HCT116 (cell line): Measurements from ENCODE around the gene EMC10. TPM values are rescaled to one million over a fixed set of nuclear protein-coding genes. Genes with fewer than 3 reads are reported as not detected.

Experiments
- ATAC-seq: fragments of 200-7000 bp; cut with Tn5 transposase; 2 replicates; pipeline ENCODE4 v1.9.1; 2020; ENCODE audit warnings: mild to moderate bottlenecking, moderate library complexity
- BruUV-seq: library from RNA; stranded (reverse); fragments of 400-500 nt; replicated peaks from 2 replicates; lab custom pipeline; 2021; lab: Mats Ljungman, UMichigan
- CTCF ChIA-PET: fragments of 300-600 bp; sonication (Branson Sonifier 250); formaldehyde crosslinking; loops from one replicate; lab custom pipeline; 2021; ENCODE audit warnings: antibody characterized with exemption; lab: Charles Lee
- POLR2A ChIA-PET: fragments of 300-600, 350-600 bp; sonication (Branson Sonifier 250); formaldehyde crosslinking; loops from one replicate; lab custom pipeline; 2021; ENCODE audit warnings: antibody characterized with exemption; lab: Charles Lee
- RAD21 ChIA-PET, 2 experiments: fragments of 300-600 bp; sonication (Branson Sonifier 250); formaldehyde crosslinking; loops; one replicate each; lab custom pipeline; 2023; ENCODE audit warnings: low total read pairs in 2 of 2; ENCODE audit not compliant: uncharacterized antibody in 2 of 2, unreplicated experiment in 2 of 2, low non-redundant PET in 1 of 2; lab: Charles Lee
- DNase-seq: peaks from one replicate; pipeline ENCODE4 v3.0.0-alpha.2; 2010; ENCODE audit warnings: low read depth, low spot score
- H2AFZ ChIP-seq: fragments of 200-600 bp; shearing (Covaris generic), sonication (generic); 2 replicates; pipeline ENCODE4 v1.6.1; 2017; ENCODE audit warnings: low read depth, mixed run types, mixed read lengths, antibody characterized with exemption, low read length; ENCODE audit not compliant: poor library complexity, severe bottlenecking
- H3K27ac ChIP-seq: 2 replicates; pipeline ENCODE4 v1.5.1; 2012; ENCODE audit warnings: low read depth, low read length
- H3K27me3 ChIP-seq: fragments of 200-600 bp; sonication (generic); 2 replicates; pipeline ENCODE4 v1.6.1; 2016; ENCODE audit warnings: mixed run types, low read length, mixed read lengths; ENCODE audit not compliant: insufficient read depth
- H3K36me3 ChIP-seq, 2 experiments: fragments of 200-500 bp in 1 of 2; fragments of 200-600 bp in 1 of 2; sonication (Bioruptor generic) in 1 of 2; sonication (generic) in 1 of 2; 2 replicates each; pipeline versions ENCODE4 v1.5.1 to v1.6.1; 2014 to 2016; ENCODE audit warnings: low read length in 2 of 2, inconsistent platforms in 1 of 2, mixed read lengths in 1 of 2, mixed run types in 1 of 2; ENCODE audit not compliant: insufficient read depth in 2 of 2, control insufficient read depth in 1 of 2
- H3K4me1 ChIP-seq, 2 experiments: fragments of 200-600 bp in 1 of 2; sonication (generic) in 1 of 2; 2 replicates each; pipeline versions ENCODE4 v1.5.1 to v1.6.1; 2012 to 2017; ENCODE audit warnings: low read length in 2 of 2, inconsistent platforms in 1 of 2, mild to moderate bottlenecking in 1 of 2, mixed read lengths in 1 of 2, mixed run types in 1 of 2, moderate library complexity in 1 of 2; ENCODE audit not compliant: insufficient read depth in 2 of 2, control insufficient read depth in 1 of 2
- H3K4me2 ChIP-seq: fragments of 200-600 bp; sonication (generic); 2 replicates; pipeline ENCODE4 v1.6.1; 2017; ENCODE audit warnings: mixed run types, low read length, mixed read lengths
- H3K4me3 ChIP-seq, 2 experiments: fragments of 200-600 bp in 1 of 2; sonication (generic) in 1 of 2; replicated peaks in 1 of 2; 2 replicates each; pipeline ENCODE4 v1.5.1; 2011 to 2016; ENCODE audit warnings: low read length in 2 of 2, control low read depth in 1 of 2, low read depth in 1 of 2, mild to moderate bottlenecking in 1 of 2, mixed read lengths in 1 of 2, mixed run types in 1 of 2
- H3K79me2 ChIP-seq: fragments of 200-600 bp; sonication (generic); 2 replicates; pipeline ENCODE4 v1.6.1; 2017; ENCODE audit warnings: mild to moderate bottlenecking, mixed run types, low read length, moderate library complexity, mixed read lengths; ENCODE audit not compliant: insufficient read depth
- H3K9ac ChIP-seq: fragments of 200-600 bp; sonication (generic); 2 replicates; pipeline ENCODE4 v1.6.1; 2016; ENCODE audit warnings: low read length, mixed read lengths
- H3K9me2 ChIP-seq: fragments of 200-600 bp; sonication (generic), shearing (Covaris generic); 2 replicates; pipeline ENCODE4 v1.6.1; 2017; ENCODE audit warnings: mixed run types, mild to moderate bottlenecking, moderate library complexity; ENCODE audit not compliant: insufficient read depth
- H3K9me3 ChIP-seq, 2 experiments: fragments of 200-500 bp in 1 of 2; fragments of 200-600 bp in 1 of 2; sonication (Bioruptor generic) in 1 of 2; sonication (generic) in 1 of 2; 2 replicates each; pipeline ENCODE4 v1.6.1; 2014 to 2017; ENCODE audit warnings: low read length in 2 of 2, mixed read lengths in 2 of 2, inconsistent platforms in 1 of 2, low read depth in 1 of 2, mild to moderate bottlenecking in 1 of 2, mixed run types in 1 of 2, moderate library complexity in 1 of 2; ENCODE audit not compliant: control insufficient read depth in 1 of 2, insufficient read depth in 1 of 2
- H4K20me1 ChIP-seq: fragments of 200-600 bp; sonication (generic), shearing (Covaris generic); 2 replicates; pipeline ENCODE4 v1.6.1; 2017; ENCODE audit warnings: mixed run types, mild to moderate bottlenecking, moderate library complexity; ENCODE audit not compliant: insufficient read depth
- EGR1 ChIP-seq: IDR thresholded peaks from 2 replicates; pipeline ENCODE4 v1.6.1; 2012; ENCODE audit warnings: low read depth
- POLR2AphosphoS5 ChIP-seq: IDR thresholded peaks from 2 replicates; pipeline ENCODE4 v1.6.1; 2011; ENCODE audit warnings: mild to moderate bottlenecking, low read depth, low read length, moderate library complexity
- SRF ChIP-seq: IDR thresholded peaks from 2 replicates; pipeline ENCODE4 v1.6.1; 2012; ENCODE audit warnings: low read depth
- intact Hi-C: fragments of 100-400 bp; cut with micrococcal nuclease; formaldehyde crosslinking; loops from 2 replicates; pipeline ENCODE4 v1.10.0; 2022
- total RNA-seq: library from RNA; stranded (reverse); gene quantifications from one replicate; pipeline ENCODE4 v1.2.1, GENCODE V29; 2021; ENCODE audit not compliant: unreplicated experiment
- TF ChIP-seq, protein P1 (sequence below), 3 experiments: fragments of 200-600 bp in 1 of 3; sonication (generic) in 1 of 3; IDR thresholded peaks in 2 of 3; conservative IDR thresholded peaks in 1 of 3; 2 replicates each; pipeline ENCODE4 v1.5.1; 2012 to 2017; ENCODE audit warnings: low read depth in 2 of 3, low read length in 2 of 3, antibody characterized with exemption in 1 of 3, borderline replicate concordance in 1 of 3, control low read depth in 1 of 3, mild to moderate bottlenecking in 1 of 3, mixed read lengths in 1 of 3, mixed run types in 1 of 3, moderate library complexity in 1 of 3; ENCODE audit not compliant: insufficient read depth in 1 of 3

EMC10 gene
- total RNA-seq, 1 experiment from 2014 or later, result 92.4 TPM

DNA sequence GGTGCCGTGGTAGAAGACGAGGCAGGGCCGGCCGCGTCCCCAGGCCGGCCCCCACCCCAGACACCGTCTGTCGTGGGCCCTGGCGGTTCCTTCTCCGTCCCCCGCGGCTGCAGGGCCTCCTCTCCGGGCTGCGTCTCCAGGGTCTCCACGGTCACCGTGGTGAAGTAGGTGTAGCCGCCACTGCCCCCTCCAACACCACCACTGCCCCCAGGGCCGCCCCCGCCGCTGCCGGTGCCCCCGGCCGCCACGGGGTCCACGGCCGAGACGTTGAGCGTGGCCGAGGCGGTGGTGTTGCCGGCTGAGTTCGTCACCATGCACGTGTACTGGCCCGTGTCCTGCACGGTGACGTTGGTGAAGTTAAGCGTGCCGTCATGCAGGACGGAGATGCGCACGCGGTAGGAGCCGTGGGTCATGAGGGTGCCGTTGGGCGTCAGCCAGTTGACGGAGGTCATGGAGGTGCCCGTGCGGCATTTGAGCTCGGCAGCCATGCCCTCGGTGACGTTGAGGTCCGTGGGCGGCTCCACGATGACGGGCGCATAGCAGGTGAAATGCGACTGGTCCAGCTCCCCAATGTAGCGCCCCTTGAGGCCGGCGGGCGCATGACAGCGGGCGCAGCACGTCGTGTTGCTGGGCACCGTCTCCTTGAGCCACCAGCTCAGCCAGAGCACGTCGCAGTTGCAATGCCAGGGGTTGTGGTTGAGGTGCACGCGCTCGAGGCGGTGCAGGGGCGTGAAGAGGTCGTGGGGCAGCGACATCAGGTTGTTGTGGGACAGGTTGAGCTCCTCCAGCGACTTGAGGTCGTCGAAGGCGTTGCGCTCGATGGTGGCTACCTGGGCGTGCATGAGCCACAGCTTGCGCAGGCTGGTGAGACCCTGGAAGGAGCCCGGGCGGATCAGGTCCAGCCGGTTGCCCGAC is 42.0 kb downstream of the EMC10 start:
- peak; percentile 64 for ATAC-seq
- RAD21 ChIA-PET, result no interaction called here
- no peak for DNase-seq

More for the DNA sequence above, 42.0 kb downstream of the EMC10 start:
- no peak overlapping the region for H3K9ac ChIP-seq
- H3K27ac ChIP-seq, result no peak overlapping the region; the same call in 1 of the 2 replicates
- CTCF ChIA-PET, result no interaction called here
- H4K20me1 ChIP-seq, result no peaks in the 10 kb centered on the region
- TF ChIP-seq EGR1 (no peak), SRF (no peak), POLR2AphosphoS5 (no peak)
- TF ChIP-seq, protein P1, sequence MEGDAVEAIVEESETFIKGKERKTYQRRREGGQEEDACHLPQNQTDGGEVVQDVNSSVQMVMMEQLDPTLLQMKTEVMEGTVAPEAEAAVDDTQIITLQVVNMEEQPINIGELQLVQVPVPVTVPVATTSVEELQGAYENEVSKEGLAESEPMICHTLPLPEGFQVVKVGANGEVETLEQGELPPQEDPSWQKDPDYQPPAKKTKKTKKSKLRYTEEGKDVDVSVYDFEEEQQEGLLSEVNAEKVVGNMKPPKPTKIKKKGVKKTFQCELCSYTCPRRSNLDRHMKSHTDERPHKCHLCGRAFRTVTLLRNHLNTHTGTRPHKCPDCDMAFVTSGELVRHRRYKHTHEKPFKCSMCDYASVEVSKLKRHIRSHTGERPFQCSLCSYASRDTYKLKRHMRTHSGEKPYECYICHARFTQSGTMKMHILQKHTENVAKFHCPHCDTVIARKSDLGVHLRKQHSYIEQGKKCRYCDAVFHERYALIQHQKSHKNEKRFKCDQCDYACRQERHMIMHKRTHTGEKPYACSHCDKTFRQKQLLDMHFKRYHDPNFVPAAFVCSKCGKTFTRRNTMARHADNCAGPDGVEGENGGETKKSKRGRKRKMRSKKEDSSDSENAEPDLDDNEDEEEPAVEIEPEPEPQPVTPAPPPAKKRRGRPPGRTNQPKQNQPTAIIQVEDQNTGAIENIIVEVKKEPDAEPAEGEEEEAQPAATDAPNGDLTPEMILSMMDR (IDR thresholded peaks at IDR 0.05 in 2 of 3, conservative IDR thresholded peaks at IDR 0.05 in 1 of 3; ENCODE audit: borderline replicate concordance in 1 of 3, insufficient read depth in 1 of 3, low read depth in 2 of 3, low read length in 2 of 3), result peak in 2 of 3 experiments; percentile 49 to 52; a peak in 4 of 6 replicates
- TF ChIP-seq, all 23 proteins: peak for 1
- Histone ChIP-seq H3K9me2 (no peaks in the 10 kb centered on the region), H3K36me3 (no peaks in the 10 kb centered on the region), H2AFZ (no peak overlapping the region), H3K4me3 (no peak overlapping the region), H3K79me2 (no peaks in the 10 kb centered on the region), H3K9me3 (no peaks in the 10 kb centered on the region), H3K27me3 (no peaks in the 10 kb centered on the region), H3K4me1 (no peaks in the 10 kb centered on the region), H3K4me2 (no peak overlapping the region)
- POLR2A ChIA-PET, result no interaction called here
- intact Hi-C loops, result no loop called here
- BruUV-seq, result no TSS peak
